Neuron (in vitro differentiated cells): ENCODE results near the gene GLRX3.
"Not testable (repeated sequence)": the region's sequence is repeated elsewhere in the genome, so short reads cannot be mapped to it uniquely, and the experiment has no call there.

Source experiments
- H2AFZ ChIP-seq: one replicate; pipeline ENCODE4 v1.6.1; 2013; ENCODE audit warnings: low read depth, mild to moderate bottlenecking, inconsistent platforms, low read length, moderate library complexity
- H3K27me3 ChIP-seq: one replicate; pipeline ENCODE4 v1.6.1; 2013; ENCODE audit warnings: low read length; ENCODE audit not compliant: insufficient read depth
- H3K36me3 ChIP-seq: one replicate; pipeline ENCODE4 v1.6.1; 2013; ENCODE audit warnings: low read length; ENCODE audit not compliant: insufficient read depth
- H3K4me1 ChIP-seq: one replicate; pipeline ENCODE4 v1.6.1; 2013; ENCODE audit warnings: low read length; ENCODE audit not compliant: insufficient read depth
- H3K4me3 ChIP-seq: 2 replicates; pipeline ENCODE4 v1.5.1; 2013; ENCODE audit warnings: mild to moderate bottlenecking, low read length, moderate library complexity
- H3K9me3 ChIP-seq: one replicate; pipeline ENCODE4 v1.6.1; 2013; ENCODE audit warnings: low read length

The GLRX3 gene

DNA sequence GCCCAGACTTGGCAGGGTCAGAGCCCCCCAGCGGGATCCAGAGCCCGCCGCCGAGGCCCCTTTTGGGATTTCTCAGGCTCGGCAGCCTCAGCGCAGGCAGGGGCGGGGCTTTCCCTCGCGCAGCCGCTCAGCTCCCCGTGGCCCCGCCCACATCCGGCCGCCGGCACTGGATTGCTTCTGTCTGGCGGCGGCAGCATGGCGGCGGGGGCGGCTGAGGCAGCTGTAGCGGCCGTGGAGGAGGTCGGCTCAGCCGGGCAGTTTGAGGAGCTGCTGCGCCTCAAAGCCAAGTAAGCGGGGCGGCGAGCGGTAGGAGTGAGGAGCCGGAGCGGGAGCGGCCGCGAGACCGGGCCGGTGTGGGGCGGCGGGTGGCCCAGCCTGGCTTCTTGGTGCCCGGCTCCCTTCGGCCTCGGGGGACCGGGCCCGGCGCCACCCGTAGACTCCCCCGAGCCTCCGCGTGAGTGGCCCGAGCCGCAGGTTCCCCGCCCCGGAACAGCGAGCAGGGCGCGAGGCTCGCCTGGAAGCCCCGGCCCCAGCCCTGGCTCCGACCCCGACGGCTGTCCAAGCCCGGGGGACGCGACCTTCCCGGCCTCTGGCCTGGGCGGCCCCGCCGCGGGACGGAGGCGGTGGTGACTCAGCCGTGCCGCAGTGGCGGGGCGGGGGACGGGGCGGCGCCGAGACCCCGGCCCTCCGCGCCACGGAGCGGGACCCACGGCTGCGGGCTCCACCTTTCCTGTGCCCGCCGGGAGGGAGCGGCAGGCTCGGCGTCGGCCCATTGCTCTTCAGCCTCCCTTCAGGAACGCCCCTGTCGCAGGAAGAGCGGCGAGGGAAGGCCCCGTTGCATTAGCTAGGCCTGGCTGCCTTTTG lies at the start of gene GLRX3:
GLRX3 (plus strand) TSS at position 166 of the 864 bp plus-strand sequence; CDS start at position 196, 30 bp downstream.
- Histone ChIP-seq H3K4me3 (peak within 1 kb of the TSS; percentile 68), H3K4me1 (peaks cover 13% of the 10 kb centered on the region), H3K27me3 (no peaks in the 10 kb centered on the region), H3K36me3 (peaks cover 3% of the 10 kb centered on the region), H3K9me3 (no peaks in the 10 kb centered on the region), H2AFZ (peak within 1 kb of the TSS; percentile 93)

DNA sequence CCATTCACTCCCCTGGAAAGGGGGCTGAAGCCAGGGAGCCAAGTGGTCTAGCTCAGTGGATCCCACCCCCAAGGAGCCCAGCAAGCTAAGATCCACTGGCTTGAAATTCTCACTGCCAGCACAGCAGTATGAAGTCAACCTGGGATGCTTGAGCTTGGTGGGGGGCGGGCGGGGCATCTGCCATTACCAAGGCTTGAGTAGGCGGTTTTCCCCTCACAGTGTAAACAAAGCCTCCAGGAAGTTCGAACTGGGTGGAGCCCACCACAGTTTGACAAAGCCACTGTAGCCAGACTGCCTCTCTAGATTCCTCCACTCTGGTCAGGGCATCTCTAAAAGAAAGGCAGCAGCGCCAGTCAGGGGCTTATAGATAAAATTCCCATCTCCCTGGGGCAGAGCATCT lies 45.6 kb upstream of the GLRX3 start:
- not testable (repeated sequence) for H3K4me1 ChIP-seq, H3K4me3 ChIP-seq, H3K36me3 ChIP-seq, H2AFZ ChIP-seq, H3K27me3 ChIP-seq, H3K9me3 ChIP-seq

DNA sequence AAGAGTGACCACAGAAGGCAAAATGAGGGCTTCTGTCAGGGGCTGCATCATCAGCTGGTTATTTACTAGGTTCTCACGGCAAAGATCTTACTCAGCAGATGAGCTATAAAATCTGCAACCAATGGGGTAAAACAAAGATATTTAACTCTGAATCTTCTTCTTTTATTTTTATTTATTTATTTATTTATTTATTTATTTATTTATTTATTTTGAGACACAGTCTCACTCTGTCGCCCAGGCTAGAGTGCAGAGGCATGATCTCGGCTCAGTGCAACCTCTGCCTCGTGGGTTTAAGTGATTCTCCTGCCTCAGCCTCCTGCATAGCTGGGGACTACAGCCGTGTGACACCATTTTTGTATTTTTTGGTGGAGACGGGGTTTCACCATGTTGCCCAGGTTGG lies 36.8 kb upstream of the GLRX3 start:
- H3K4me3 ChIP-seq: no peak overlapping the region
- H3K4me1 ChIP-seq: no peaks in the 10 kb centered on the region
- no peaks in the 10 kb centered on the region for H3K36me3 ChIP-seq
- no peaks in the 10 kb centered on the region for H3K27me3 ChIP-seq
- H2AFZ ChIP-seq: no peak overlapping the region
- no peaks in the 10 kb centered on the region for H3K9me3 ChIP-seq

DNA sequence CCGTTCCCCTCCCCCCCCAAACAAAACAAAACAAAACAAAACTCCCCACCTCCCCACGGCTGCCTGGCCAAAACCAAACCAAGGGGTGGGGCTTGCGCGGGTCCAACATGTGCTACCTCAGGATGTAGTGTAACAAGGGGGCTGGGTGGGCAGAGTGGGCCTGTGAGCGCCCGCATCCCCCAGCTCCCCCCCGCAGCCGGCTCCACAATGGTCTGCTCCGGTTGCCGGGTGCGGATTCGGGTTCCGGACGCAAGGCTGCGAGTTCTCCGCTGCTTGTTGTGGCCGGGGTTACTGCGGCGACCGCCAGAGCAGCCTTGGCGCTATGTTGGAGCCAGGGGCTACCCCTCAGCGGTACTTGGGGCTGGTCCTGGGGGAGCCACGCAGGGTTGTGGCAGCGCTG lies 30.5 kb upstream of the GLRX3 start:
- H3K4me1 ChIP-seq: peaks cover 8% of the 10 kb centered on the region
- H3K36me3 ChIP-seq: no peaks in the 10 kb centered on the region
- no peaks in the 10 kb centered on the region for H3K27me3 ChIP-seq
- no peak overlapping the region for H2AFZ ChIP-seq
- H3K9me3 ChIP-seq: no peaks in the 10 kb centered on the region
- no peak overlapping the region for H3K4me3 ChIP-seq

DNA sequence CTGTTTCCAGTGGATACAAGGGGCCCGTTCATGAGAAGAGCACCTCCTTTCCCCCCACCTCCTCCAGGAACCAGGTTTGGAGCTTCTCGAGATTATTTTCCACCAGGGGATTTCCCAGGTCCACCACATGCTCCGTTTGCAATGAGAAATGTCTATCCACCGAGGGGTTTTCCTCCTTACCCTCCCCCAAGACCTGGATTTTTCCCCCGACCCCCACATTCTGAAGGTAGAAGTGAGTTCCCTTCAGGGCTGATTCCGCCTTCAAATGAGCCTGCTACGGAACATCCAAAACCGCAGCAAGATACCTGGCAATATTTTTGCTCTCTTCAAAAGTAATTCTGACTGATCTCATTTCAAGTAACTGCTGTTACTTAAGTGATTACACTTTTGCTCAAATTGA lies 28.0 kb upstream of the GLRX3 start:
- not testable (repeated sequence) for H3K4me1 ChIP-seq, H3K27me3 ChIP-seq, H3K36me3 ChIP-seq, H2AFZ ChIP-seq, H3K4me3 ChIP-seq, H3K9me3 ChIP-seq

DNA sequence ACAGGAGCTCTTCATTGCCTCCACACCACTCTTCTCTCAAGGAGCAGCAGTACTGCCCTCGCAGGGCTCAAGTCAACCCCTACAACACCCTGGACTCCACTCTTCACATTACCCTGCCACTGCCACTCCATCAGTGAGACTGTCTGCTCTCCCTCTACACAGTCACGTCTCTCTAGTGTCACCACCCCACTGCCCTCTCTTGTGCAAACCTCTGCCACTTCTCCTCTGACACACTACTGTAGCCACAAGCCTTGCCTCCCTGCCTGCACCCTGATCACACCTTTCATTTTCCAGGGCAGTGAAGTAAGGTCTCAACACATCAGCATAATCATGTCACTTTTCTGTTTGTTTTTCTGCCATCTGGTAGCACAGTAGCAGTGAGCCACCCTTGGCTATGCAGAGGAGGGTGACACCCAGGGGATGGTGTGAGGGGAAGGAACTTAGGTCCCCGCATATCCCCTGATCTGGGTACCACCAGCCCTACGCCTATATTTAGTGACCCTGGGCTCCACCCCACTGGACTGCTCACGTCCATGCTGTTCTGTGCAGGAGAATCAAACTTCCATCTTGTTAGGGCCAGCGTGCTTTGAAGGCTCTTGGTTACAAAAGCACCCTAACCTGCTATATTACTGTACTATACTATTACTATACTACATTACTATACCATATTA lies 27.1 kb upstream of the GLRX3 start:
- H3K9me3 ChIP-seq: no peaks in the 10 kb centered on the region
- no peaks in the 10 kb centered on the region for H3K36me3 ChIP-seq
- H3K4me3 ChIP-seq: peak overlapping the region; percentile 74
- no peaks in the 10 kb centered on the region for H3K27me3 ChIP-seq
- H3K4me1 ChIP-seq: peaks cover 8% of the 10 kb centered on the region
- no peak overlapping the region for H2AFZ ChIP-seq

DNA sequence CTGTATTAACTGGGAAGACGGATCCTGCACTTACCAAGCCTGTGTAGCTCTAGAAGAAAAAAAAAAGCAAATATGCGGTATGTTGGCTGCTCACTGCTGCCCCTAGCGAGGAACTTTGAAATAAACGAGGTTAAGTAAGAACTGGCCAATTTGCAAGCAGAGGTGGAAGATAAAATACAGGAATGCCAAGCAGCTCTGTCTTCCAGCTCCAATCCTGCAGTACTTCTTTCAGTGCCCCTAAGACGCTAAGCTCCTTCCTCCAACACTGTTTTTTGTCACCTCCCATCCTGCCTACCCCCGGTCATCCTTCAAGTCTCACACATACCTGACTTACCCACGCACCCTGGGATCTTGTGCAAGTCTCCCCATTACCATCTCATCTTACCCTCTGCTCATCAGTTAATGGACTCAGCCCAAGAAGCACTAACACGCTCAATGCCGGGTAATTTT lies 26.4 kb upstream of the GLRX3 start:
- peaks cover 8% of the 10 kb centered on the region for H3K4me1 ChIP-seq
- H2AFZ ChIP-seq: peak overlapping the region; percentile 74
- H3K36me3 ChIP-seq: no peaks in the 10 kb centered on the region
- no peaks in the 10 kb centered on the region for H3K27me3 ChIP-seq
- H3K9me3 ChIP-seq: no peaks in the 10 kb centered on the region
- H3K4me3 ChIP-seq: peak overlapping the region; percentile 74

DNA sequence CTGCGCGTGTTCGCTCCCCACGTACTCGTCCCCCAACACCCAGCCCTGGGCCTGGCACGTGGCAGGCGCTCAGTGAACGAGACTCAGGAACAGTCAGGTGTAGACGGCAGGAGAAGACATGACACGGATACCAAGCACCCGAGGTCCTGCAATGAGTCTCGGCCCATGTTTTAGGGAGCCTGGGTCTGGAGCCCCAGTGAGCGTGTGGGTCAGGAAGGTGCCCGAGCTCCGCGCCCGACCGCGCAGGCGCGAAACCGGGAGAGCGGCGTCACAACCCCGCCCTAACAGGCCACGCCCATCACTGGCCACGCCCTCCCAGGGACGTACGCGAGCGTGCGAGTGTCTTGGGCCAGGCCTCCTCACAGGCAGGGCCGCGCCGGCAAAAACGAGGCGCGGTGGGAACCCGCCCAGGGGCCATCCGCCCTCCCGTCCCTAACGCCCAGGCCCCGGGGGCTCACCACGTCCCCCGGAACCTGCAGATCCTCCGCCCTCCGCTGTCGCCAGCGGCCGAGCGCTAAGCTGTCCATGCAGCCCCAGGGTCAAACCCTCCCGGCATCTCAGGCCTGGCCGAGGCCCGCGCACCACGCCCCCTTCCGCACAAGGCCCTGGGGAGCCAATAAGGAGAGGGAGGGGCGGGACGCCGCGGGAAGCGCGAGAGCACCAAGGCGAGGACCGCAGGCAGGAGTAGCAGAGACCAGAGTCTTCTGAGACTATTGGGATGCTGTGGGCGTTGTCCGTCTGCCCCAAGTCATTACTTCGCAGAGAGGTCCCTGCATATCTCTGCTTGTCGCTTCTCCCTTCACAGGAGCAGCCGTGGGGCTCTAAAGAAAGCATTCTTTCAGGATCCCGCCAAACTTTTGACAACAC lies 25.7 kb upstream of the GLRX3 start, which contains the start of gene C10orf143:
C10orf143 (minus strand) TSS at position 585 of the 867 bp plus-strand sequence; CDS start at position 527, 58 bp downstream.
- Histone ChIP-seq H3K4me3 (peak within 1 kb of the TSS; percentile 74), H3K27me3 (no peaks in the 10 kb centered on the region), H2AFZ (peak within 1 kb of the TSS; percentile 74), H3K36me3 (no peaks in the 10 kb centered on the region), H3K9me3 (no peaks in the 10 kb centered on the region), H3K4me1 (peaks cover 8% of the 10 kb centered on the region)

DNA sequence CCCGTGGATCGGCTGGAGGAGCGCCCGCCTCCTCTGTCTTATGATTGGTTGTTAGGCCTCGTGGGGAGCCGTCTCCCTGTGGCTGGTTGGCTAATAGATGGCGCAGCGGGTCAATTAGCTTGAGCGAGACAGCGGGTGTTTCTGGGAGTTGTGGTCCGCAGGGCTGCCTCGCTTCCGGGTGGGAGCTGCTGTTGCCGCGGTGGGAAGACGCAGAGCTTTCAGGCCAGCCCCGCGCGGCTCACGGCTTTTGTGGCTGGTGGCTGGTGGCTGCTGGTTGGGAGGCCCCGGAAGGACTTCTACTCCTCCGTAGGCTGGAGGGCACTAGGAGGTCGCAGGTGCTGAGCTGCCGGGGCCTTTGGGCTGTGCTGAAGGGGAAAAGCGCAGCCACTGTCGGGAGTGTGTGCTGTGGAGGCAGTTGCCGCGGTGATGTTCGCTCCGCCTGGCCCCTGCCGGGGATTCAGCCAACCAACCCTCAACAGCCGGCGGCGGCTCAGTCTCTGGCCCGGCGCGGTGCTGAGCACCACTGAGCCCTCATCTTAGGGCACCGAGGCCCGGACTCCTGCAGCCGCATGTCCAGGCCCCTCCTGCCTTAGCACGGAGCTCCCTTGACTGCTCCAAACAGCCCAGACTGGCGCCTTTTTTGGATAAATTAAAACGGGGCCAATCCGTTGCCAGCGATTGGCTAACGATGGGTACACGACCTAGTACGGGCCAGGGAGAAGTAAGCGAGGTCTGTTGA lies 24.9 kb upstream of the GLRX3 start:
- Histone ChIP-seq H3K36me3 (no peaks in the 10 kb centered on the region), H3K9me3 (no peaks in the 10 kb centered on the region), H3K4me3 (peak overlapping the region; percentile 74), H2AFZ (peak overlapping the region; percentile 74), H3K4me1 (peaks cover 8% of the 10 kb centered on the region), H3K27me3 (no peaks in the 10 kb centered on the region)

DNA sequence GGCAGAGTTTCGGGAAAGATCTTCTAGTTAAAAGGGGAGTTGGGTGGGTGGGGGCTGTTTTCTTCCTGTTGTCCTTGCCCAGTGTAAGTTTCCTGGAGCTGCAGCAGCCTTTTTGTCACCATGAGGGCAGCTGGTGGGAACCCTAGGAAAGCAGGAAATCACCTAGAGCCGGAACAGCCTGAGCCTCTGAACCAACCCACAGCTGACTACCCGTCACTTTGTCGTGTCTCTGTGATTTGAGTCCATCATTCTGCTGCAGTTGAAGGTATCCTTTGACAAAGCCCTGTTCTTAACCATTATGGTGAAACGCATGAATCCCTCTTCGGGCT lies 24.4 kb upstream of the GLRX3 start:
- H3K36me3 ChIP-seq: no peaks in the 10 kb centered on the region
- H3K9me3 ChIP-seq: no peaks in the 10 kb centered on the region
- H3K4me3 ChIP-seq: peak overlapping the region; percentile 74
- peaks cover 8% of the 10 kb centered on the region for H3K4me1 ChIP-seq
- peak overlapping the region; percentile 74 for H2AFZ ChIP-seq
- no peaks in the 10 kb centered on the region for H3K27me3 ChIP-seq

DNA sequence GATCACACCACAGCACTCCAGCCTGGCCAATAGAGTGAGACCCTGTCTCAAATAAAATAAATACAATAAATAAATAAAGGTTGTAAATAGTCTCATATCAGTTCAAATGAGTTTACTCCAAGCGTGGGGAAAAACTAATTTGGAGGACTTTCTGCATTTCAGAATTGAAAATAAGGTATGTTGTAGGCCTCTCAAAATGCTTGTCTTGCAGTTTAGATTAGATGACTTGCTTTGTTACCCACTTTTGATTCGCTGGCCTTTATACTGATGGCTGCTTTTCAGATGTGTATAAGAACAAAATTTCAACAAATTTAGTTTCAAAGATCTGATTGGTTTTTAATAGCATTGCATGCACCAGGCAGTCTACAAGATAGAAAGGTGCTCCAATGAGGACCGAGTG lies 23.4 kb upstream of the GLRX3 start:
- no peak overlapping the region for H3K4me3 ChIP-seq
- H3K9me3 ChIP-seq: no peaks in the 10 kb centered on the region
- H3K27me3 ChIP-seq: no peaks in the 10 kb centered on the region
- no peaks in the 10 kb centered on the region for H3K36me3 ChIP-seq
- no peak overlapping the region for H2AFZ ChIP-seq
- peaks cover 8% of the 10 kb centered on the region for H3K4me1 ChIP-seq

DNA sequence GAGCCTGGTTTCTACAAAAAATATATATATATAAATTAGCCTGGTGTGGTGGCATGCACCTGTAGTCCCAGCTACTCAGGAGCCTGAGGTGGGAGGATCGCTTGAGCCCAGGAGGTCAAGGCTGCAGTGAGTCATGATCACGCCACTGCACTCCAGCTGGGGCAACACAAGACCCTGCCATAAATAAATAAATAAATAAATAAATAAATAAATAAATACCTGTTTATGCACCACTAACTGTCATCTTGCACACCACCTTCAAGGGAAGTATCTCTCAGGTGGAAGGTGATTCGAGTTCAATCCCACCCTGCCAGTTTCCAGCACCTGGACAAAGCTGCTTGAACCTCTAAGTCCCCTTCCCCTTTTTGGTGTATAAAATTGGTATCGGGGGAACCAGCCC lies 19.2 kb upstream of the GLRX3 start:
- H3K4me3 ChIP-seq, H2AFZ ChIP-seq, H3K36me3 ChIP-seq, H3K27me3 ChIP-seq, H3K9me3 ChIP-seq, H3K4me1 ChIP-seq: not testable (repeated sequence)
